Ascending aorta (tissue), 2 donors: ENCODE data around the gene DSE. TPM values are rescaled to one million over a fixed set of nuclear protein-coding genes. Genes with fewer than 3 reads are reported as not detected.

ENCODE experiments used
- DNase-seq, 2 donors: peaks; one replicate each; pipeline ENCODE4 v3.0.0-alpha.2; 2019; ENCODE audit warnings: low spot score in 2 of 2
- H3K27ac ChIP-seq, 2 donors: fragments of 200-600 bp; sonication (generic); one replicate each; pipeline ENCODE4 v1.5.1; 2016 to 2017; ENCODE audit warnings: mild to moderate bottlenecking in 1 of 2
- H3K27me3 ChIP-seq: fragments of 200-600 bp; sonication (generic); one replicate; pipeline ENCODE4 v1.5.1; 2017
- H3K36me3 ChIP-seq, 2 donors: fragments of 200-600 bp; sonication (generic); one replicate each; pipeline ENCODE4 v1.5.1; 2016
- H3K4me1 ChIP-seq, 2 donors: fragments of 200-600 bp; sonication (generic); one replicate each; pipeline ENCODE4 v1.5.1; 2016 to 2017; ENCODE audit warnings: mild to moderate bottlenecking in 1 of 2
- H3K4me3 ChIP-seq, 2 donors: fragments of 200-600 bp; sonication (generic); one replicate each; pipeline ENCODE4 v1.5.1; 2016 to 2017; ENCODE audit warnings: mild to moderate bottlenecking in 1 of 2
- H3K9me3 ChIP-seq, 2 donors: fragments of 200-600 bp; sonication (generic); one replicate each; pipeline ENCODE4 v1.5.1; 2016
- CTCF ChIP-seq, 3 experiments: fragments of 200-600 bp in 2 of 3; fragments of 450-650 bp in 1 of 3; sonication (generic) in 2 of 3; IDR thresholded peaks; one replicate each; pipeline ENCODE4 v1.5.1; 2016 to 2019; ENCODE audit warnings: antibody characterized with exemption in 3 of 3, mild to moderate bottlenecking in 1 of 3, moderate library complexity in 1 of 3
- intact Hi-C: fragments of 100-400 bp; cut with DNase I; formaldehyde crosslinking; loops from one replicate; pipeline ENCODE4 v1.15.1; 2023
- total RNA-seq: library from RNA; depleted of rRNA; stranded (reverse); fragments of >200 nt; gene quantifications from one replicate; pipeline ENCODE4 v1.1.0, GENCODE V29; 2016

DSE gene
- total RNA-seq, 1 donor from 2014 or later: 27.6 TPM

- no peak overlapping the region for H3K4me3 ChIP-seq
- no peaks in the 10 kb centered on the region for H3K36me3 ChIP-seq
- no peaks in the 10 kb centered on the region for H3K9me3 ChIP-seq
- TF ChIP-seq CTCF (IDR thresholded peaks at IDR 0.05): no peak
- H3K27me3 ChIP-seq: no peaks in the 10 kb centered on the region
- intact Hi-C loops: no loop called here
- no peak for DNase-seq
- peaks cover 0 to 34% of the 10 kb centered on the region in 2 donors for H3K4me1 ChIP-seq
- peak overlapping the region in 1 of 2 donors; percentile 23 for H3K27ac ChIP-seq
These were observed 18.2 kb downstream of the DSE start for GRCh38 chr6:116388924-116389323.

GRCh38 chr6:116389357-116389756, 18.6 kb downstream of the DSE start:
- no peak for TF ChIP-seq CTCF (IDR thresholded peaks at IDR 0.05)
- H3K27me3 ChIP-seq: no peaks in the 10 kb centered on the region
- H3K4me3 ChIP-seq: no peak overlapping the region
- DNase-seq: no peak
- H3K27ac ChIP-seq: peak overlapping the region in 1 of 2 donors; percentile 23
- H3K4me1 ChIP-seq: peaks cover 0 to 37% of the 10 kb centered on the region in 2 donors
- H3K9me3 ChIP-seq: no peaks in the 10 kb centered on the region
- intact Hi-C loops: no loop called here
- no peaks in the 10 kb centered on the region for H3K36me3 ChIP-seq

- peak overlapping the region in 1 of 2 donors; percentile 4 for H3K4me3 ChIP-seq
- H3K36me3 ChIP-seq: no peaks in the 10 kb centered on the region
- H3K9me3 ChIP-seq: no peaks in the 10 kb centered on the region
- DNase-seq: no peak
- peak overlapping the region; percentile 14 to 18 for H3K27ac ChIP-seq
- TF ChIP-seq CTCF (IDR thresholded peaks at IDR 0.05): no peak
- H3K4me1 ChIP-seq: peaks cover 0 to 44% of the 10 kb centered on the region in 2 donors
- no peaks in the 10 kb centered on the region for H3K27me3 ChIP-seq
- intact Hi-C loops: no loop called here
These were observed 19.8 kb downstream of the DSE start for GRCh38 chr6:116390581-116390980.

GRCh38 chr6:116392132-116393013, 21.6 kb downstream of the DSE start:
- intact Hi-C loops: no loop called here

GRCh38 chr6:116393430-116393829, 22.7 kb downstream of the DSE start:
- intact Hi-C loops: no loop called here
- Histone ChIP-seq H3K4me3 (no peak overlapping the region), H3K27me3 (no peaks in the 10 kb centered on the region), H3K27ac (peak overlapping the region; percentile 7 to 37), H3K9me3 (no peaks in the 10 kb centered on the region), H3K36me3 (no peaks in the 10 kb centered on the region), H3K4me1 (peaks cover 0 to 54% of the 10 kb centered on the region in 2 donors)
- no peak for TF ChIP-seq CTCF (IDR thresholded peaks at IDR 0.05)
- no peak for DNase-seq

More at GRCh38 chr6:116392132-116393013, 21.6 kb downstream of the DSE start:
- TF ChIP-seq CTCF (IDR thresholded peaks at IDR 0.05): no peak
- no peak for DNase-seq
- Histone ChIP-seq H3K27me3 (no peaks in the 10 kb centered on the region), H3K4me1 (peaks cover 0 to 44% of the 10 kb centered on the region in 2 donors), H3K9me3 (no peaks in the 10 kb centered on the region), H3K4me3 (no peak overlapping the region), H3K36me3 (no peaks in the 10 kb centered on the region), H3K27ac (peak overlapping the region in 1 of 2 donors; percentile 5)
